GM18502 (cell line): ENCODE measurements around the gene UPF1.

Source experiments
- ATAC-seq: cut with Tn5 transposase; IDR thresholded peaks from one replicate; pipeline ENCODE4 v1.9.1; 2021; ENCODE audit warnings: mild to moderate bottlenecking; ENCODE audit not compliant: unreplicated experiment, poor library complexity

UPF1 gene

GRCh38 chr19:18833849-18834643 lies 2.3 kb downstream of the UPF1 start:
- no peak for ATAC-seq

GRCh38 chr19:18834644-18834984 lies 2.9 kb downstream of the UPF1 start:
- ATAC-seq: no peak

- ATAC-seq: no peak
These were observed 7.9 kb downstream of the UPF1 start for GRCh38 chr19:18839465-18840287.

GRCh38 chr19:18840288-18841267 lies 8.8 kb downstream of the UPF1 start:
- no peak for ATAC-seq

- no peak for ATAC-seq
These were observed 9.6 kb downstream of the UPF1 start for GRCh38 chr19:18841400-18841799.

GRCh38 chr19:18842166-18842565 lies 10.4 kb downstream of the UPF1 start:
- ATAC-seq: no peak

- ATAC-seq: no peak
These were observed 12.2 kb downstream of the UPF1 start for GRCh38 chr19:18843960-18844359.

- no peak for ATAC-seq
These were observed 13.1 kb downstream of the UPF1 start for GRCh38 chr19:18844806-18845329.

GRCh38 chr19:18845961-18846360 lies 14.2 kb downstream of the UPF1 start:
- no peak for ATAC-seq

GRCh38 chr19:18846862-18847548 lies 15.2 kb downstream of the UPF1 start:
- ATAC-seq: no peak

GRCh38 chr19:18847549-18848463 lies 16.0 kb downstream of the UPF1 start:
- ATAC-seq: no peak

- no peak for ATAC-seq
These were observed 17.3 kb downstream of the UPF1 start for GRCh38 chr19:18848878-18849661.

GRCh38 chr19:18849838-18850400 lies 18.2 kb downstream of the UPF1 start:
- no peak for ATAC-seq

- no peak for ATAC-seq
These were observed 19.0 kb downstream of the UPF1 start for GRCh38 chr19:18850471-18851375.

GRCh38 chr19:18851673-18852325 lies 20.0 kb downstream of the UPF1 start:
- no peak for ATAC-seq

- ATAC-seq: no peak
These were observed 20.9 kb downstream of the UPF1 start for GRCh38 chr19:18852648-18853047.
